MG63 (cell line): ENCODE measurements around the gene NT5E. TPM values are rescaled to one million over a fixed set of nuclear protein-coding genes. Genes with fewer than 3 reads are reported as not detected.
A peak's percentile ranks its signal among the peaks of the same experiment; 100 is the strongest.

ENCODE experiments used
- DNase-seq: peaks from one replicate; pipeline ENCODE4 v3.0.0-alpha.2; 2020
- H3K27me3 ChIP-seq: fragments of 250-450 bp; sonication (Bioruptor Pico); 2 replicates; pipeline ENCODE4 v1.5.1; 2020; ENCODE audit warnings: mild to moderate bottlenecking, moderate library complexity
- H3K36me3 ChIP-seq: fragments of 250-450 bp; sonication (Bioruptor Pico); 2 replicates; pipeline ENCODE4 v1.5.1; 2020; ENCODE audit warnings: mild to moderate bottlenecking, moderate library complexity
- H3K4me3 ChIP-seq: fragments of 250-450 bp; sonication (Bioruptor Pico); 2 replicates; pipeline ENCODE4 v1.5.1; 2020; ENCODE audit warnings: mild to moderate bottlenecking, moderate library complexity
- H3K9me3 ChIP-seq: fragments of 250-450 bp; sonication (Bioruptor Pico); 2 replicates; pipeline ENCODE4 v1.5.1; 2020; ENCODE audit warnings: mild to moderate bottlenecking, moderate library complexity
- total RNA-seq: library from RNA; depleted of rRNA; stranded (reverse); fragments of >200 nt; shearing (Covaris generic); gene quantifications from 2 replicates; pipeline ENCODE4 v1.2.3, GENCODE V29; 2014; ENCODE audit warnings: low replicate concordance

NT5E gene
- total RNA-seq, 1 experiment from 2014 or later: 40.8 TPM

- DNase-seq: no peak
- H3K9me3 ChIP-seq: no peaks in the 10 kb centered on the region
- no peak overlapping the region for H3K4me3 ChIP-seq
- H3K27me3 ChIP-seq: no peaks in the 10 kb centered on the region
- H3K36me3 ChIP-seq: no peaks in the 10 kb centered on the region
Observed at GRCh38 chr6:85417336-85417735, 32.5 kb upstream of the NT5E start.

- Histone ChIP-seq H3K36me3 (no peaks in the 10 kb centered on the region), H3K9me3 (no peaks in the 10 kb centered on the region), H3K4me3 (no peak overlapping the region), H3K27me3 (no peaks in the 10 kb centered on the region)
- no peak for DNase-seq
Observed at GRCh38 chr6:85418059-85418458, 31.8 kb upstream of the NT5E start.

- Histone ChIP-seq H3K27me3 (no peaks in the 10 kb centered on the region), H3K4me3 (no peak overlapping the region), H3K9me3 (no peaks in the 10 kb centered on the region), H3K36me3 (no peaks in the 10 kb centered on the region)
- DNase-seq: no peak
Observed at GRCh38 chr6:85419046-85419759, 30.7 kb upstream of the NT5E start.

GRCh38 chr6:85420551-85420950 lies 29.3 kb upstream of the NT5E start:
- Histone ChIP-seq H3K27me3 (no peaks in the 10 kb centered on the region), H3K36me3 (no peaks in the 10 kb centered on the region), H3K4me3 (no peak overlapping the region), H3K9me3 (peaks cover 8% of the 10 kb centered on the region)
- no peak for DNase-seq

GRCh38 chr6:85421181-85421580 lies 28.7 kb upstream of the NT5E start:
- no peak for DNase-seq
- Histone ChIP-seq H3K36me3 (no peaks in the 10 kb centered on the region), H3K9me3 (peaks cover 14% of the 10 kb centered on the region), H3K27me3 (no peaks in the 10 kb centered on the region), H3K4me3 (no peak overlapping the region)

GRCh38 chr6:85421972-85422371 lies 27.9 kb upstream of the NT5E start:
- H3K4me3 ChIP-seq: no peak overlapping the region
- no peaks in the 10 kb centered on the region for H3K36me3 ChIP-seq
- no peaks in the 10 kb centered on the region for H3K27me3 ChIP-seq
- H3K9me3 ChIP-seq: peaks cover 22% of the 10 kb centered on the region
- DNase-seq: peak; percentile 49

GRCh38 chr6:85422996-85423395 lies 26.9 kb upstream of the NT5E start:
- Histone ChIP-seq H3K27me3 (no peaks in the 10 kb centered on the region), H3K4me3 (no peak overlapping the region), H3K36me3 (no peaks in the 10 kb centered on the region), H3K9me3 (peaks cover 22% of the 10 kb centered on the region)
- no peak for DNase-seq

GRCh38 chr6:85424981-85425380 lies 24.9 kb upstream of the NT5E start:
- Histone ChIP-seq H3K9me3 (peaks cover 22% of the 10 kb centered on the region), H3K27me3 (no peaks in the 10 kb centered on the region), H3K36me3 (no peaks in the 10 kb centered on the region; the same call in 1 of the 2 replicates), H3K4me3 (no peak overlapping the region)
- DNase-seq: no peak

GRCh38 chr6:85425997-85426396 lies 23.9 kb upstream of the NT5E start:
- Histone ChIP-seq H3K4me3 (no peak overlapping the region), H3K36me3 (no peaks in the 10 kb centered on the region; the same call in 1 of the 2 replicates), H3K9me3 (peaks cover 22% of the 10 kb centered on the region), H3K27me3 (no peaks in the 10 kb centered on the region)
- no peak for DNase-seq

GRCh38 chr6:85428486-85428885 lies 21.4 kb upstream of the NT5E start:
- Histone ChIP-seq H3K9me3 (peaks cover 22% of the 10 kb centered on the region), H3K27me3 (no peaks in the 10 kb centered on the region), H3K36me3 (no peaks in the 10 kb centered on the region; the same call in 1 of the 2 replicates), H3K4me3 (no peak overlapping the region)
- no peak for DNase-seq

- no peaks in the 10 kb centered on the region for H3K27me3 ChIP-seq
- H3K4me3 ChIP-seq: no peak overlapping the region
- H3K9me3 ChIP-seq: peaks cover 26% of the 10 kb centered on the region
- no peaks in the 10 kb centered on the region; the same call in 1 of the 2 replicates for H3K36me3 ChIP-seq
- DNase-seq: no peak
Observed at GRCh38 chr6:85429346-85429745, 20.5 kb upstream of the NT5E start.

GRCh38 chr6:85431271-85431670 lies 18.6 kb upstream of the NT5E start:
- H3K36me3 ChIP-seq: no peaks in the 10 kb centered on the region; the same call in 1 of the 2 replicates
- no peaks in the 10 kb centered on the region for H3K27me3 ChIP-seq
- no peak for DNase-seq
- H3K9me3 ChIP-seq: peaks cover 11% of the 10 kb centered on the region
- H3K4me3 ChIP-seq: no peak overlapping the region

GRCh38 chr6:85432554-85432953 lies 17.3 kb upstream of the NT5E start:
- no peak overlapping the region for H3K4me3 ChIP-seq
- no peaks in the 10 kb centered on the region; the same call in 1 of the 2 replicates for H3K36me3 ChIP-seq
- no peak for DNase-seq
- H3K27me3 ChIP-seq: no peaks in the 10 kb centered on the region
- H3K9me3 ChIP-seq: peaks cover 4% of the 10 kb centered on the region; the same call in 1 of the 2 replicates

GRCh38 chr6:85435851-85436250 lies 14.0 kb upstream of the NT5E start:
- no peaks in the 10 kb centered on the region for H3K36me3 ChIP-seq
- H3K9me3 ChIP-seq: peaks cover 4% of the 10 kb centered on the region; the same call in 1 of the 2 replicates
- H3K4me3 ChIP-seq: no peak overlapping the region
- H3K27me3 ChIP-seq: no peaks in the 10 kb centered on the region
- DNase-seq: no peak

GRCh38 chr6:85436411-85436810 lies 13.5 kb upstream of the NT5E start:
- no peak overlapping the region for H3K4me3 ChIP-seq
- H3K9me3 ChIP-seq: peaks cover 4% of the 10 kb centered on the region; the same call in 1 of the 2 replicates
- no peaks in the 10 kb centered on the region for H3K27me3 ChIP-seq
- no peaks in the 10 kb centered on the region for H3K36me3 ChIP-seq
- DNase-seq: no peak

GRCh38 chr6:85436939-85437495 lies 12.9 kb upstream of the NT5E start:
- H3K9me3 ChIP-seq: peaks cover 9% of the 10 kb centered on the region
- DNase-seq: no peak
- H3K4me3 ChIP-seq: no peak overlapping the region
- H3K36me3 ChIP-seq: no peaks in the 10 kb centered on the region
- H3K27me3 ChIP-seq: no peaks in the 10 kb centered on the region

- Histone ChIP-seq H3K36me3 (no peaks in the 10 kb centered on the region), H3K27me3 (no peaks in the 10 kb centered on the region), H3K4me3 (no peak overlapping the region), H3K9me3 (peaks cover 5% of the 10 kb centered on the region)
- DNase-seq: no peak
Observed at GRCh38 chr6:85443349-85444117, 6.3 kb upstream of the NT5E start.
